ENCODE data around the gene THSD1. TPM values are rescaled to one million over a fixed set of nuclear protein-coding genes. Genes with fewer than 3 reads are reported as not detected.

The THSD1 gene
- total and polyA plus RNA-seq, 4 donors: 0.74 to 2.8 (median 1.4) TPM

GRCh38 chr13:52428295-52428694, 22.3 kb upstream of the THSD1 start:
- Histone ChIP-seq H3K4me3 (ENCODE audit: low read depth in 1 of 3, low read length in 3 of 3) (no peak overlapping the region), H3K4me1 (ENCODE audit: control insufficient read depth in 4 of 4, insufficient read depth in 4 of 4, low read length in 3 of 4) (no peaks in the 10 kb centered on the region), H3K27ac (ENCODE audit: low read depth in 1 of 2, low read length in 2 of 2) (no peak overlapping the region), H3K9ac (ENCODE audit: low read depth in 1 of 2, low read length in 2 of 2) (no peak overlapping the region), H3K36me3 (ENCODE audit: control insufficient read depth in 4 of 4, insufficient read depth in 3 of 4, low read depth in 1 of 4, low read length in 3 of 4) (peaks cover 6 to 35% (median 29%) of the 10 kb centered on the region in 4 donors), H3K9me3 (ENCODE audit: control insufficient read depth in 4 of 4, low read length in 3 of 4) (no peaks in the 10 kb centered on the region), H3K27me3 (ENCODE audit: control insufficient read depth in 4 of 4, insufficient read depth in 4 of 4, low read length in 3 of 4) (no peaks in the 10 kb centered on the region)
- TF ChIP-seq SP1 (IDR thresholded peaks at IDR 0.05): peak; percentile 8
- no peak for TF ChIP-seq TAF1 (conservative IDR thresholded peaks at IDR 0.05)
- no peak for TF ChIP-seq RXRA (IDR thresholded peaks at IDR 0.05)
- WGBS: 81% methylated on average over 2 of the region's 2 CpGs
- DNase-seq (ENCODE audit: low spot score): no peak

- H3K27me3 ChIP-seq (ENCODE audit: control insufficient read depth in 4 of 4, insufficient read depth in 4 of 4, low read length in 3 of 4): no peaks in the 10 kb centered on the region
- no peak overlapping the region for H3K27ac ChIP-seq (ENCODE audit: low read depth in 1 of 2, low read length in 2 of 2)
- no peak for TF ChIP-seq TAF1 (conservative IDR thresholded peaks at IDR 0.05)
- no peak overlapping the region for H3K9ac ChIP-seq (ENCODE audit: low read depth in 1 of 2, low read length in 2 of 2)
- WGBS: 74% methylated on average over 3 of the region's 3 CpGs
- H3K9me3 ChIP-seq (ENCODE audit: control insufficient read depth in 4 of 4, low read length in 3 of 4): no peaks in the 10 kb centered on the region
- H3K4me1 ChIP-seq (ENCODE audit: control insufficient read depth in 4 of 4, insufficient read depth in 4 of 4, low read length in 3 of 4): no peaks in the 10 kb centered on the region
- no peak overlapping the region for H3K4me3 ChIP-seq (ENCODE audit: low read depth in 1 of 3, low read length in 3 of 3)
- H3K36me3 ChIP-seq (ENCODE audit: control insufficient read depth in 4 of 4, insufficient read depth in 3 of 4, low read depth in 1 of 4, low read length in 3 of 4): peaks cover 4 to 45% (median 29%) of the 10 kb centered on the region in 4 donors
- no peak for DNase-seq (ENCODE audit: low spot score)
Observed at GRCh38 chr13:52421216-52421615, 15.2 kb upstream of the THSD1 start.

- Histone ChIP-seq H3K4me1 (ENCODE audit: control insufficient read depth in 4 of 4, insufficient read depth in 4 of 4, low read length in 3 of 4) (no peaks in the 10 kb centered on the region), H3K36me3 (ENCODE audit: control insufficient read depth in 4 of 4, insufficient read depth in 3 of 4, low read depth in 1 of 4, low read length in 3 of 4) (peaks cover 6 to 45% (median 34%) of the 10 kb centered on the region in 4 donors), H3K27ac (ENCODE audit: low read depth in 1 of 2, low read length in 2 of 2) (no peak overlapping the region), H3K27me3 (ENCODE audit: control insufficient read depth in 4 of 4, insufficient read depth in 4 of 4, low read length in 3 of 4) (no peaks in the 10 kb centered on the region), H3K9me3 (ENCODE audit: control insufficient read depth in 4 of 4, low read length in 3 of 4) (no peaks in the 10 kb centered on the region), H3K4me3 (ENCODE audit: low read depth in 1 of 3, low read length in 3 of 3) (no peak overlapping the region), H3K9ac (ENCODE audit: low read depth in 1 of 2, low read length in 2 of 2) (no peak overlapping the region)
- WGBS: 41% methylated on average over 1 of the region's 1 CpG
- TF ChIP-seq ZBTB33 (IDR thresholded peaks at IDR 0.05) (no peak), SP1 (IDR thresholded peaks at IDR 0.05) (no peak), CTCF (IDR thresholded peaks at IDR 0.05; ENCODE audit: low read depth, low read length, missing input control) (no peak), FOXA2 (IDR thresholded peaks at IDR 0.05) (no peak), HNF4A (conservative IDR thresholded peaks at IDR 0.05) (no peak), REST (IDR thresholded peaks at IDR 0.05) (no peak), EGR1 (IDR thresholded peaks at IDR 0.05; ENCODE audit: low read depth in 2 of 2) (no peak), YY1 (IDR thresholded peaks at IDR 0.05) (no peak), HNF4G (IDR thresholded peaks at IDR 0.05) (no peak), JUND (IDR thresholded peaks at IDR 0.05) (no peak), TAF1 (conservative IDR thresholded peaks at IDR 0.05) (no peak), NR2F2 (IDR thresholded peaks at IDR 0.05) (no peak), RAD21 (IDR thresholded peaks at IDR 0.05) (no peak), MAX (IDR thresholded peaks at IDR 0.05) (no peak), ATF3 (IDR thresholded peaks at IDR 0.05) (no peak), FOXA1 (IDR thresholded peaks at IDR 0.05) (no peak), GABPA (IDR thresholded peaks at IDR 0.05 in 1 of 2, conservative IDR thresholded peaks at IDR 0.05 in 1 of 2) (no peak), RXRA (IDR thresholded peaks at IDR 0.05) (no peak)
- no peak for DNase-seq (ENCODE audit: low spot score)
Observed at GRCh38 chr13:52419080-52419479, 13.1 kb upstream of the THSD1 start.

Measured in liver (tissue), 9 donors.